Activated CD8-positive, alpha-beta memory T cell treated with anti-CD3 and anti-CD28 coated beads for 48 hours (primary cell): Measurements from ENCODE around the gene HIP1.
"Not testable (repeated sequence)": the region's sequence is repeated elsewhere in the genome, so short reads cannot be mapped to it uniquely, and the experiment has no call there.

Source experiments
- DNase-seq, 3 experiments: peaks; one replicate each; pipeline ENCODE4 v3.0.0-alpha.2; 2020; ENCODE audit warnings: low read depth in 2 of 3, low spot score in 2 of 3

Gene HIP1

GRCh38 chr7:75579899-75580298 is 158.8 kb downstream of the HIP1 start:
- no peak for DNase-seq

DNA sequence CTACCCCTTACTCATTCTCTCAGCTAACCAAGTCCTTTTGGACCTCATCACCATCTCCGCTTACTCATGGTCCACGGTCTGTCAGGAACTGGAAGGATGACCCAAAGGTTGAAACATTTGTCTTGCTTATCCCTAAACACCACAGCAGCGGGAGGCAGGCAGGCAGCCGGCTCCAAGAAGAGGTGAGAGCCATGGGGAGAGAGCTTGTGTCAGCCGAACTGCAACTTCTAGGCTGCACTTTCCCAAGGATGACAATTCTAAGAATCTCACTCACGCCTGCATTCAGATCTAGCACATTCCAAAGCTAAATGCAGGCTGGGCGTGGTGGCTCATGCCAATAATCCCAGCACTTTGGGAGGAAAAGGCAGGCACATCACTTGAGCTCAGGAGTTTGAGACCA is 160.7 kb downstream of the HIP1 start:
- no peak for DNase-seq

- no peak for DNase-seq
These were observed 163.1 kb downstream of the HIP1 start for GRCh38 chr7:75575488-75576121.

DNA sequence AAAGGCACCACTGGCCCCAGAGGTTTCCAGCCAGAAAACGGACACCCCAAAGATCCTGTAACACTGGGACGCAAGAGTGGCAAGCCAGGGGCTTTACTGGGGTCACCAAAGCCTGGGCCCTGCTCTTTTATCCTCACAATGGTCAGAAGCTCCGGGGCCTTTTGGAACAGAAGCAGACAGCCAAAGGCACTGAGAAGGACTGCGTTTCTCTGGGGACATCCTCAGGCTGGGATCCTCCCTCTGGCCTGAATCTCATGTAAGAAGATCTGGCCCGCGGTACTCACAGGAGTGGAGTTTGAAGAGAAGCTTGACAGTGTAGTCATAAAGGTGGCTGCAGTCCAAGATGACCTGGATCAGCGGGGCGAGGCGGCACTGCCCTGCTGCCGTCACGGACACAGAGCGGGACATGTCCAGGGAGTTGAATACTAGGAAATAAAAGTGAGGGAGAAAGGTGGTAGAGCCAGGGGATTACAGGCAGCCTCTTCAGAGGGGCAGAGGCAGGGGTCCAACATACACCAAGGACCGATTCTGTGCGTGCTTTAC is 165.2 kb downstream of the HIP1 start:
- no peak for DNase-seq

DNA sequence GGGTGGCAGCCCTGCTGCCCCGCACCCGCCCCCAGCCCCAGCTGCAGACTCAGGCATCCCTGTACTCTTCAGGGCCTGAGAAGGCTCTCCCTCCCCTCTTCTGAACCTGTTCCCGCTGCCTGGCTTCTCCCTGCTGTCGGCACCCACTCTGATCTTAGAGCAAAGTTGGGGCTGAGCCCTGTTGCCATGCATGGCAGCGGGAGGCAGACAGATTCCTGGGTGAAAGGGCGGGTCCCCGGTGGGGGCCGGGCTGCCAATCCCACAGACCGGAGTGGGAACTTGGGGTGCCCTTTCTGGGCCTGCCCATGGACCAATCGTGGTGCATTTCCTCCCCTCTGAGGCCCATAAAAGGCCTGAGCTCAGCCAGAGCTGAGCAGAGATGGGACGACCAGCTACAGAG is 165.9 kb downstream of the HIP1 start:
- DNase-seq, result no peak

- no peak for DNase-seq
These were observed 166.3 kb downstream of the HIP1 start for GRCh38 chr7:75572396-75572795.

- DNase-seq, result no peak
These were observed 167.5 kb downstream of the HIP1 start for GRCh38 chr7:75571209-75571608.

GRCh38 chr7:75569629-75570282 is 169.0 kb downstream of the HIP1 start:
- DNase-seq, result not testable (repeated sequence)

DNA sequence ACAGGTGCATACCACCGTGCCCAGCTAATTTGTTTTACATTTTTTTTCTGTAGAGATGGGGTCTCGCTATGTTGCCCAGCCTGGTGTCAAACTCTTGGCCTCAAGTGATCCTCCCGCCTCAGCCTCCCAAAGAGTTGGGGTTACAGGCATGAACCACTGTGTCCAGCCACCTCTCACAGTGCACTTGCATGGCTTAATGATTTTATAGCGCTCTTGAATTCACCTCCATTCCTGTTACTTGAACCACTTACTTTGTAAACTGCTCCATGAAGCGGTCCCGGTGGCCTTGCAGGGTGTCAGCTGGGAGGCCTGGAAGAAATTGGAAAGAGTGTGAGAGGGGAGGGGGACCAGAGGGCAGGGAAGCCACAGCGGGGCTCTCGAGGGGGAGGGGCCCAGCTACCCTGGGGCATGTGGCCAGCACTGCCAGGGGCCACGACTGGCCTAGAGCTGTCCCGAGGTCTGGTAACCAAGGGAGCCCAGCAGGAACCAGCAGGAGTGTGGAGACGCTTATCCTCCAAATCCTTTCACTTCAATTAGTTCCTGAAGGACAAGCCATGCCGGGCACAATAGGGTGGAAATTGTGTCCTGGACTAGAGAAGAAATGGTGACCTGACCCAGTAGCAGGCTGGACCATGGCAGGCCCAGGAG is 170.7 kb downstream of the HIP1 start:
- no peak for DNase-seq

- no peak for DNase-seq
These were observed 173.5 kb downstream of the HIP1 start for GRCh38 chr7:75565132-75565837.

GRCh38 chr7:75563171-75563570 is 175.6 kb downstream of the HIP1 start:
- DNase-seq, result no peak

GRCh38 chr7:75559976-75560365 is 178.8 kb downstream of the HIP1 start:
- no peak for DNase-seq

- no peak for DNase-seq
These were observed 179.3 kb downstream of the HIP1 start for GRCh38 chr7:75559355-75559975.

- DNase-seq, result not testable (repeated sequence)
These were observed 181.9 kb downstream of the HIP1 start for GRCh38 chr7:75556835-75557234.

- DNase-seq, result no peak
These were observed 183.0 kb downstream of the HIP1 start for GRCh38 chr7:75555736-75556135.

GRCh38 chr7:75546237-75547015 is 192.3 kb downstream of the HIP1 start:
- DNase-seq, result no peak

- no peak for DNase-seq
These were observed 201.0 kb downstream of the HIP1 start for GRCh38 chr7:75537731-75538130.

DNA sequence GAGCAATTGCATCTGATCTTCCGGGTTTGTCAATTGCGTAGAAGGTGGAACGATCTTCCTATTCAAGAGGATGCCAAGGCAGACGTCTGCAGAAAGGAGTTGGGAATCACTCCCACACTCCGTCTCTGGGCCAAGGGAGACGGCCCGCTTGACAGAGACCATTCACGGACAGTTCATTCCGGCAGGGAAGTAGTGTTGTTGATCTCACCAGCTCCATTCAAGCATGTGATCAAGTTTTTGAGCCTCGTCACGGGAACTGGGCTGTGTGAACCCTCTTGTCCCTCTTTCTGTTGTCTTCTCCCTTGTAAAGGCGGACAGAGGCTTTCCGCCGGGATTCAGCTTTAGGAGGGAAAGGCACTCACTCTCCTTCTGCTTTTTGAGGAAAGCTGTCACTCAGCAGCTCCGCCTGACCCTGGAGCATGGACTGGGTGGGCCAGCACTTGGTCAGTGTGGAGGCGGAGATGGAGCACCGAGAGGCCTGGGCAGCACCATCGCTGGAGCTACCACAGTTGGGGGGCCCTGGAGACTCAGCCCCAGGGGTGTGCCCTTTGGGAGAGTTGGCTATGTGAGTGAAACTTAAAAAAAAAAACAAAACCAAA is 201.7 kb downstream of the HIP1 start:
- DNase-seq, result no peak

DNA sequence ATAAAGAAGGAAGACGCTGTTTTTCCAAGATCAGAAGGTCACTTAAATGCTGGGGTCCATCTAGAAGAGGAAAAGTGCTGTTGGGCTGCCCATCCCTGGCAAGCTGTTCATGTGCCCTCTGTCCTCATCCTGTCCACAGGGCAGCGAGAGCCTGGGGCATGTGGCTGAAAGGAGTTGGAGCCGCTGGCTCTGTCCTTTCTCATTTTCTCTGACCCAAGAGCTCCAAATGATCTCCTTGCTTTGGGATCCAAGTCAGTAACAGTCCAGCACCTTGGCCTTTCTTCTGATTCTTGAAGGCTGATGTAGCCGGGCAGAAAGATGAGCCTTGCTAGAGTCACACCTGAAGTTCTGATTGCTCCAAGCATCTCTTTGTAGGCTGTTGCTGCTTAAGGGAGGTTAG is 202.2 kb downstream of the HIP1 start:
- DNase-seq, result no peak

DNA sequence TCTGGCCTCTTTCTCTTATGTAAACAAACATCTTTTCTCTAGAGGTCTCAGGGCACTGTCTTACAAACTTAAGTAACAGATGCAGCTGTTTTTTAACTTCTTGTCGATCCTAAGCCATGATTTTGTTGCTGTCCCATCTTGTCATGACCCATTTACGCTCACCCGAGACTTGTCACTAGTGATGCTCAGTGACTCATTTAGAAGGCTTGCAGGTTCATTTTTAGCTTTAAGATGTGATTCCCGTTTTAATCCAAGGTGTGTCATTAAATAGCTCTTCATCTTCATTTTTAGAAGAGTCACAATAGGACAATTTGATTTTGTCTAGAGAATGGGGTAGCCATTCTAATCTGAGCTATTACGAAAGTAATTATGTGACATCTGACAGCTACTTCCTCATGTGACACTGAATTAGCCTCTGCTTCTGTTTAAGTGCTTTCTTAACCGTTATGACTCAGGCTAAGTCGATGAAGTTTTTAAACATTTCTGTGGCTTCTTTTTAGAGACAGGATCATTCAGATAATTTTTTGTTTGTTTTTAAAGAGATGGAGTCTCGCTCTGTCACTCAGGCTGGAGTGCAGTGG is 203.9 kb downstream of the HIP1 start:
- DNase-seq, result no peak
